Activated T-cell treated with anti-CD3 and anti-CD28 coated beads, Interleukin-2, amount 50 U/mL, for 48 hours (primary cell): ENCODE data around the gene SLX9.
A peak's percentile ranks its signal among the peaks of the same experiment; 100 is the strongest.
"Not testable (repeated sequence)": the region's sequence is repeated elsewhere in the genome, so short reads cannot be mapped to it uniquely, and the experiment has no call there.

ENCODE experiments used
- DNase-seq, 2 experiments: peaks; one replicate each; pipeline ENCODE4 v3.0.0-alpha.2; 2020

The SLX9 gene

DNA sequence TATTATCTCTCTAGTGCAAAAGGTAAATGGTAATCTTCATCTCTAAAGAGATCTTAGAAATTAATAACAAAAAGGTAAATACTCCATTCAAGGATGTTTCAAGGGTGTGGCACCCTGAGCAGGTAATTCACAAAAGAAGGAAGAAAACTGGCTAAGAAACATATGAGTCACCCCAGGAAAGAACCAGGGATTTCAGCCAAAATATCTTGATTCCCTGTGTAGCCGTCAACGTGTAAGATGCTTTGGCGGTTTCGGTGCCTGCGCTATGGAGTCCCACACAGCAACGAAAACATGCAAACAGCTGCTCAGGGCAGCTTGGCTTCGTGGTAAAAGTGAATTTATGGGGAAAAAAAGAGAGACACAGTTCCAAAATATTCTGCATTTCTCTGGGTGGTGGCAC lies 22.9 kb upstream of the SLX9 start:
- no peak for DNase-seq

- no peak for DNase-seq
Measured at GRCh38 chr21:44917446-44918106, 22.3 kb upstream of the SLX9 start.

GRCh38 chr21:44918107-44918470 lies 21.7 kb upstream of the SLX9 start:
- DNase-seq, result no peak

DNA sequence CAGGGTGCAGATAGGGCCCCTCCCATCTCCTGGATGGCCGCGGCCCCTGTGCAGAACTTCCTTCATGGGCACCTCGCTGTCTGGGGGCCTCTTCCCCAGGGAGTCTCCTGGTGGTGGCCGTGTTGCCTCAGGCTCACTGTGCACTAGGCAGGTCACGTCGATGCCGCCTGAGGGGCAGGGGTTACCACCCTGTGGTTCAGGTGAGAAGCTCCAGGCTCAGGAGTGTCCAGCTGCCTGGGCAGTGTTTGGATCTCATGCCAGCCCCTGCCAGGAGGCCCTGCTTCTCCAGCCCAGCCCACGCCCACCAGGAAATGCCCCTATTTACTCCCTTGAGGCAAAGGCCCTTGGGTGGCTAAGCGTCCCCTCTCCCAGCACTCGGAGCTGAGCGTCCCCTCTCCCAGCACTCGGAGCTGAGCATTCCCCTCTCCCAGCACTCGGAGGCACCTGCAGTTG lies 21.2 kb upstream of the SLX9 start:
- no peak for DNase-seq

DNA sequence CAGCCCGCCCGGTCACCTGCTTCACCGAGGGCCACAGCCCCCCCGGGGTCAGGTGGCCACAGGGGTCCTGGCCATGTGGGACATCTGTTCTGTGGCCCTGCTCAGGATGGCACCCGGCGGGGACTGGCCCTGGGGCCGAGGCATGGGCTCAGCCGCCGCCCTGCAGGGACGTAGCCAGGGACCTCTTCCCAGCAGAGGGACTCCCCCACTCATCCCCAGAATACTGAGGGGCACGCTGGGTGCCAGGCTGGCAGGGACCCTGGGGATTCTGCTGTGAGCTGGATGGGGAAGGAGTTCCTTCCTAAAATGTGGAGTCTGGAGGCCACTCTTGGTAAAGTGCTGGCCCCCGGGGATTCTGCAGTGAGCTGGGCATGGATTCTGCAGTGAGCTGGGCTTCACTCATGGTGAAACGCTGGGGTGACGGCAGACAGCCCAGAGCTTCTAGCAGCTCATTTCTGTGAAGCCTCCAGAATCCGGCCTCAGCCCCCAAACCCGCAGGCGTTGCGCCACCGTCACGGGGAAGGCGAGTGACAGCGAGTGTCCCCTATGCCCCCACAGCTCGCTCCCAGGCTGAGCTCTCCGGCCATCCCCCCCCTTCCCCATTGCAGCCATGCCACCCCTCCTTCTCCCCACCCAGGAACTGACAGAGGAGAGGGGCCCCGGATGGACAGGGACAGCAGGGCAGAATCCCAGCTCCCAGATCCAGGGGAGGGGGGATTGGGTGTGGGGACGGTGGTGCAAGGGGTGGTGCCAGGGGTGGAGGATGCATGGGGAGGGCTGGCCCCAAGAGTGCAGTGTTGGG lies 20.5 kb upstream of the SLX9 start:
- DNase-seq, result peak; percentile 51 to 55

DNA sequence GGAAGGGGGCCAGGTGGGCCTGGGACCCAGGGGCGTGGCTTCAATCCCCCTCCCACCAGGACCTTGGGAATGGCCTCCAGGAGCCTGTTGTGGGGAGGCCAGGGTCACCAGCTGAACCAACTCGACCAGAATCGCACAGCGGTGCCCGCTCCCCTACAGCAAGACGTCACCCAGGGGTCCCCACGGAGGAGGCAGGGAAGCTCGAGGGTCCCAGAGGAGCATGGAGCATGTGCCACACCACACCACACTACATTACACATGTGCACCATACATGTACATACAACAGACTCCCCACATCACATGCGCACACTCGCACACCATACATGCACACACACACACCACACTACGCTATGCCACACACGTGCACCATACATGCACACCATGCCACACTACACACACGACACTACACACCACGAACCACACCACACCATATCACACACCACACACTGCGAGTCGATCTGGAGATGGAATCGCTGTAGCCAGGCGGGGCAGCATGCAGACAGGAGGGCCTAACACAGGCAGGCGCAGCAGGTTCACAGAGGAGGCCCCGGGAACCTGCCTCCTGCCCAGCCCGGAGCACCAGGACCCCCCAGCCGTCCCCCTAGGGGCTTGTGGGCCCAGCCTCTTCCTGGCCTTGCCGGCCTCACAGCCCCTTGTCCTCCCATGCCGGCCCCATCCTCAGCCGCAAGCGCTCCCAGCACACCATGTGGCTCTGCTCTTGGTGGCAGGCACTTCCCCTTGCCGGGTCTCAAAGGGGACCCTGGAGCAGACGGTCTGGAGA lies 19.7 kb upstream of the SLX9 start:
- DNase-seq, result peak; percentile 44 to 52

DNA sequence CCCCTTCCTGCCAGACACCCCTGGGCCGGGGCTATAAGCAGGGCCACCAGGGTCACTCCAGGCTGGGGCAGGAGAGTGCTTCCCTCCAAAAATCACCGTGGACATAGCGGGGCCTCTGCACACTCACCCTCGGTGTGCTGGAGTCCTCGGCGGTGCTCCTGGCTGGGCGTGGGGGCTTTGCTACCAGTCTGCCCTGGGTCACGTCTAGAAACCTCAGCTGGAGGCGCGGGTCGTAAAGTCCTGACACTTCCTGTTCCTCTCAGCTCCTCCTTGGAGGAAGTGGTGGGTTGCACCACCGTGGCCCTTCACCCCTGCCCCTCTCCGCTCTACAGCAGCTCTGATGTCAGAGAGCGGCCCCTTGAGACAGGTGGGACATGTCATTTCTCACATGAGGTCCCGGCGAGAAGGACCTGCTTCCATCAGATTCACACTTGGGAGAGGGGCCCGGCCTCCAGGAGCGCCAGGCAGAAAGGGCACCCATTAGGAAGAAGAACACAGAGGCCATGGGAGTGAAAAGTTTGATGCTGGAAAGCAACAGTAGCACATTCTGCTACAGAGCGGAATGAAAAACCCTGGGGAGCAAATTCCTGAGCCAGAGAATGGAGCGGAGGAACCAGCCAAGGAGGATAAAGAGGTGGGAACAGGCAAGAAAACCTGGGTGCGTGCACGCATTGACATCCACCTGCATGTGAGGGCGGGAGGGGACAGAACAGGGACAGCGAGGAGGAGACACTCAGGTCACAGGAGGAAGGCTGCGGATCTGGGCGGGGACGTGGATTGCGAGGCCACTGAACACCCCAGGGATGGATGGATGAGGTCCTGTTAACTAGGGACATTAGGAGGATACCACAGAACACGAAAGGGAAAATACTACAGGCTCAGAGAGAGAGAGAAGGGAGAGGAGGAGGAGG lies 18.9 kb upstream of the SLX9 start, which contains the start of gene ITGB2:
TSS of gene ITGB2 (minus strand) at position 206 of the 911 bp plus-strand sequence. CDS start 10,117 bp downstream, outside the sequence.
- DNase-seq, result peak; percentile 73 to 79

DNA sequence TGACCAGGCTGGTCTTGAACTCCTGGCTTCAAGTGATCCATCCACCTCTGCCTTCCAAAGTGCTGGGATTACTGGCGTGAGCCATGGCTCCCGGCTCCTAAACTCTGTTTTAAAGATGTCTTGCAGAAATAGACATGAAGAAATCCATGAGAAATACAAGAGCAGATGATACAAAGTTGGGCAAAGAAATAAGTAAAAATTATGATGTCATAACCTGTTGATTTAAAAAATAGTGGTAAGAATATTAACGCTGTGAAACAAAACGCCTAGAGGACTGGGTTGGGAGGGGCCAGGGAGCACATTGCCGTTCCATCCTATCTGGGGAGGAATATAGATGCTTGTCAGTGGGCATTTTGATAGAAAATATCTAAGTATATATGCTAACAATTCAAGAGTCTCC lies 17.9 kb upstream of the SLX9 start:
- no peak for DNase-seq

GRCh38 chr21:44923480-44924084 lies 16.2 kb upstream of the SLX9 start:
- no peak for DNase-seq

- no peak for DNase-seq
Measured at GRCh38 chr21:44924606-44925377, 15.0 kb upstream of the SLX9 start.

DNA sequence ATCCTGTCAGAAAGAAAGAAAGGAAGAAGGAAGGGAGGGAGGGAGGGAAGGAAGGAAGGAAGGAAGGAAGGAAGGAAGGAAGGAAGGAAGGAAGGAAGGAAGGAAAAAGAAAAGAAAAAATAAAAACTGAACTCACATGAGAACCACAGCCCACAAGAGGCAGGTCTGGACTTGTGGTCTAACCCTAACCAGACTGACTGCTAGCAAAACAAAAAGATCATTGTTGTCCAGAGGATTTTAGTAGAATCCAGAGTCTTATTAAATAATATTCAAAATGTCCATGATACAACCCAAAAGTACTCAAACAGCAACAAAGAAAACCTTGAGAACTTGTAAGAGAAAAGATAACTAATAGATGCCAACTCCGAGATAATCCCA lies 14.5 kb upstream of the SLX9 start:
- DNase-seq, result no peak

- DNase-seq, result peak; percentile 67 to 74
Measured at GRCh38 chr21:44926331-44927101, 13.3 kb upstream of the SLX9 start.

DNA sequence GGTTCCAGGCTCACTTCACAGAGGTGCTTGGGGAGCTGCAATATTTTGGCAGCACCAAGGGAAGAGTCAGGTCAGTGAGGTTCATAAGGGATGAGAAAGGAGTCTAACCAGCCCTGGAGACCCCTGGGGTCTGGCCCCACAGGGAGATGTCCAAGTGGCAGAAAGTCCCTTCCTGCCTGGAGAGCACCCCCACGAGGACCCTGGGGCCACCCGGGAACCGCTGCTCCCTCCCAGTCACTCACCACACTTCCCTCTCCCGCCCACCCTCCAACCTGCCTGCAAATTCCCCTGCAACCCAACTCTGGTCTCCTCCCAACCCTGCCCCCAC lies 12.6 kb upstream of the SLX9 start:
- no peak for DNase-seq

GRCh38 chr21:44927587-44928461 lies 12.0 kb upstream of the SLX9 start:
- DNase-seq, result peak; percentile 91

DNA sequence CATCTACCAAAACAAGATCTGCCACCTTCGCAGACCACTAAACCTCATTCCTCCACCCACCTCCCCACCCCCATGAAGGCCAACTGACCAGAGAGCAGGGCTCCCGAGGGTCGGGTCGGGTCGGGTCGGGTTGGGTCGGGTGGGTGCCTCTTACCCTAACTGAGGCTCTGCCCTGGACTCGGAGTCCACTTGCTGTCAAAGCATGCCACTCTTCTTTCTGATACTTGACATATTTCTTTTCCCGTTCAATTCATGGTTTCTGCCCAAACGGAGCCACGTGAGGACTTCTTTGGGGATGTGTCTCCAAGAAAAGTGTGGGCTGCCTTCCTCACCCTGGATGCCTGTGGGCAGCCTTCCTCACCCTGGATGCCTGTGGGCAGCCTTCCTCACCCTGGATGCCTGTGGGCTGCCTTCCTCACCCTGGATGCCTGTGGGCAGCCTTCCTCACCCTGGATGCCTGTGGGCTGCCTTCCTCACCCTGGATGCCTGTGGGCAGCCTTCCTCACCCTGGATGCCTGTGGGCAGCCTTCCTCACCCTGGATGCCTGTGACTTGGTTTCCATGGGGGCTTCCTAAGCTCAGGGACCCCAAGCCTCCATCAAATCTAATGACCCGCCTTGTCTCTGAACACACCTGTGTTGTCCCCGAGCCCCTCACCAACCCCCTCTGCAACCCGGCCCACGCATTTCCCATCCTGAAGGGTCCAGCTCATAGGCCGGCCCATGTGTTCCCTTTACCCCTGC lies 11.2 kb upstream of the SLX9 start:
- DNase-seq, result not testable (repeated sequence)

DNA sequence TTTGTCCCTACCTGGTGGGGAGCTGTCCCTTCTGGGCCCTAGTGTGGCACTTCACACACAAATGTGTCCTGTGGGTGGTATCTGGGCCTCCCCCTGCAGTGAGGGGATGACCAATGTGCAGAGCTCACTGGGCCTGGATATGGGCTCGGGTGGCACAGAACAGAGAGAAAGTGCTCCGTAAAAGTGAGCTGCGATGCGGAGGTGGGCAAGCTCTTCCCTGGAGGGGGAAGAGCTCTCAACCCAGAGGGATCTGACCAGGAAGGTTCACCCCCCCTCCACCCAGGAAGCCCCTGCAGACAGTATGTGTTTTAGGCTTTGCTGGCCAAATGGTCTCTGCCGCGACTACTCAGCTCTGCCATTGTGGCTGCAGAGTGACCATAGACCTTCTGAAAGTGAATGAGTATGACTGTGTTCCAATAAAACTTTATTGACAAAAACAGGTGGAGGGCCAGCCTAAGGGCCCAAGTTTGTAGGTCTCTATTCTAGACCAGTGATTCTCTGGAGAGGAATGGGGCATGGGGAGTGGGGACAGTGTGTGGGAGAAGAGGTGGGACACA lies 10.5 kb upstream of the SLX9 start:
- no peak for DNase-seq

GRCh38 chr21:44929799-44930542 lies 9.9 kb upstream of the SLX9 start:
- DNase-seq, result peak in 1 of 2 experiments; percentile 43

GRCh38 chr21:44930543-44930981 lies 9.3 kb upstream of the SLX9 start:
- peak; percentile 74 for DNase-seq
